ENCODE results near the gene SPATA3. TPM values are rescaled to one million over a fixed set of nuclear protein-coding genes. Genes with fewer than 3 reads are reported as not detected.

The SPATA3 gene
- total and polyA plus RNA-seq, 2 of the 8 experiments (the other 6 are each of a cell fraction or from before 2014, with no cell fraction given), result not detected

GRCh38 chr2:231036131-231036530 lies 40.2 kb downstream of the SPATA3 start:
- Histone ChIP-seq H3K18ac (ENCODE audit: extremely low read depth, low read length) (no peak overlapping the region), H4K91ac (replicated peaks; ENCODE audit: insufficient read length, low read length) (no peak overlapping the region), H4K20me1 (replicated peaks in 1 of 2; ENCODE audit: control insufficient read depth in 1 of 2, insufficient read depth in 2 of 2, low read length in 2 of 2) (no peaks in the 10 kb centered on the region), H3K27me3 (replicated peaks in 1 of 4; ENCODE audit: control insufficient read depth in 3 of 4, extremely low read depth in 1 of 4, insufficient read depth in 3 of 4, low read length in 3 of 4) (peaks cover 24 to 34% (median 33%) of the 10 kb centered on the region in 4 experiments), H3K4me2 (ENCODE audit: insufficient read depth in 1 of 2, low read depth in 2 of 2, low read length in 2 of 2) (no peak overlapping the region; a peak in 1 of 4 replicates), H3K79me1 (ENCODE audit: low read depth, low read length) (no peaks in the 10 kb centered on the region), H3K23ac (ENCODE audit: insufficient read length) (no peak overlapping the region), H3K23me2 (ENCODE audit: low read depth, low read length) (peaks cover 5% of the 10 kb centered on the region), H2BK12ac (ENCODE audit: low read depth, low read length) (no peak overlapping the region), H3K4me3 (ENCODE audit: extremely low read depth in 1 of 4, insufficient read depth in 2 of 4, low read depth in 3 of 4, low read length in 4 of 4) (no peak overlapping the region), H2BK120ac (replicated peaks; ENCODE audit: low read depth, low read length) (no peak overlapping the region), H3K9me3 (ENCODE audit: insufficient read depth in 2 of 2, low read depth in 1 of 2, low read length in 1 of 2) (no peaks in the 10 kb centered on the region), H3K4ac (replicated peaks; ENCODE audit: insufficient read length, low read depth, low read length) (no peak overlapping the region), H2BK5ac (ENCODE audit: low read depth, low read length) (no peak overlapping the region), H2AFZ (ENCODE audit: low read length) (no peak overlapping the region), H4K8ac (ENCODE audit: extremely low read depth, insufficient read depth, low read length) (no peak overlapping the region), H2BK15ac (ENCODE audit: low read length) (no peak overlapping the region), H3K36me3 (ENCODE audit: control insufficient read depth in 2 of 4, insufficient read depth in 4 of 4, low read length in 3 of 4) (no peaks in the 10 kb centered on the region), H3K4me1 (replicated peaks in 1 of 4; ENCODE audit: control insufficient read depth in 3 of 4, insufficient read depth in 4 of 4, low read length in 3 of 4) (peaks cover 0 to 6% (median under 1%) of the 10 kb centered on the region in 4 experiments; a peak in 4 of 7 replicates), H4K5ac (ENCODE audit: insufficient read length, low read depth, low read length) (no peak overlapping the region), H3K14ac (ENCODE audit: insufficient read length) (no peak overlapping the region), H3K9ac (replicated peaks in 1 of 4; ENCODE audit: extremely low read depth in 1 of 4, low read depth in 3 of 4, low read length in 3 of 4) (no peak overlapping the region), H3K56ac (replicated peaks; ENCODE audit: insufficient read length, low read depth, low read length) (no peak overlapping the region), H2BK20ac (ENCODE audit: low read length) (no peak overlapping the region), H3K79me2 (ENCODE audit: control insufficient read depth in 1 of 2, insufficient read depth in 2 of 2, low read length in 2 of 2) (no peaks in the 10 kb centered on the region), H2AK5ac (ENCODE audit: low read depth, low read length) (no peak overlapping the region), H3K27ac (ENCODE audit: low read depth, low read length) (no peak overlapping the region)
- CTCF ChIA-PET (ENCODE audit: partially characterized antibody), result interaction anchor here (0.8 to 1.7 kb wide), 4 partner anchors 17 to 69 kb away, joined by 3 to 5 read pairs (median 4); no protein-coding TSS in a partner anchor
- no peak for DNase-seq (ENCODE audit: low read depth in 1 of 2, low spot score in 2 of 2)
- FAIRE-seq, result no peak
- POLR2A ChIA-PET (ENCODE audit: partially characterized antibody), result no interaction called here
- 77% methylated on average over 4 of the region's 4 CpGs; no CpG with 5 or more reads in 1 of the 2 experiments for WGBS, 2 experiments (ENCODE audit: extremely low coverage in 1 of 2, insufficient coverage in 1 of 2, insufficient read length in 1 of 2, insufficient replicate concordance in 2 of 2, low coverage in 1 of 2, low lambda C conversion rate in 2 of 2, missing lambda C conversion rate in 1 of 2)
- TF ChIP-seq GABPA (IDR thresholded peaks at IDR 0.05; ENCODE audit: borderline replicate concordance, insufficient read depth, low read length) (no peak), ZNF274 (IDR thresholded peaks at IDR 0.05; ENCODE audit: borderline replicate concordance, extremely low read depth, low read length) (no peak), NANOG (IDR thresholded peaks at IDR 0.05; ENCODE audit: insufficient read depth, low read depth, low read length, poor library complexity, severe bottlenecking) (no peak), SAP30 (IDR thresholded peaks at IDR 0.05; ENCODE audit: insufficient read depth, insufficient replicate concordance, low read length) (no peak), KDM1A (IDR thresholded peaks at IDR 0.05; ENCODE audit: borderline replicate concordance, low read length) (no peak), TEAD4 (IDR thresholded peaks at IDR 0.05; ENCODE audit: low read depth, low read length) (no peak), SRF (IDR thresholded peaks at IDR 0.05; ENCODE audit: low read depth, low read length) (no peak), EZH2 (IDR thresholded peaks at IDR 0.05; ENCODE audit: low read depth, low read length, severe bottlenecking) (no peak)
- TF ChIP-seq, protein P1, sequence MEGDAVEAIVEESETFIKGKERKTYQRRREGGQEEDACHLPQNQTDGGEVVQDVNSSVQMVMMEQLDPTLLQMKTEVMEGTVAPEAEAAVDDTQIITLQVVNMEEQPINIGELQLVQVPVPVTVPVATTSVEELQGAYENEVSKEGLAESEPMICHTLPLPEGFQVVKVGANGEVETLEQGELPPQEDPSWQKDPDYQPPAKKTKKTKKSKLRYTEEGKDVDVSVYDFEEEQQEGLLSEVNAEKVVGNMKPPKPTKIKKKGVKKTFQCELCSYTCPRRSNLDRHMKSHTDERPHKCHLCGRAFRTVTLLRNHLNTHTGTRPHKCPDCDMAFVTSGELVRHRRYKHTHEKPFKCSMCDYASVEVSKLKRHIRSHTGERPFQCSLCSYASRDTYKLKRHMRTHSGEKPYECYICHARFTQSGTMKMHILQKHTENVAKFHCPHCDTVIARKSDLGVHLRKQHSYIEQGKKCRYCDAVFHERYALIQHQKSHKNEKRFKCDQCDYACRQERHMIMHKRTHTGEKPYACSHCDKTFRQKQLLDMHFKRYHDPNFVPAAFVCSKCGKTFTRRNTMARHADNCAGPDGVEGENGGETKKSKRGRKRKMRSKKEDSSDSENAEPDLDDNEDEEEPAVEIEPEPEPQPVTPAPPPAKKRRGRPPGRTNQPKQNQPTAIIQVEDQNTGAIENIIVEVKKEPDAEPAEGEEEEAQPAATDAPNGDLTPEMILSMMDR (IDR thresholded peaks at IDR 0.05; ENCODE audit: control extremely low read depth in 1 of 3, insufficient read depth in 1 of 3, low read depth in 1 of 3, low read length in 3 of 3), result no peak
- TF ChIP-seq, protein P2, sequence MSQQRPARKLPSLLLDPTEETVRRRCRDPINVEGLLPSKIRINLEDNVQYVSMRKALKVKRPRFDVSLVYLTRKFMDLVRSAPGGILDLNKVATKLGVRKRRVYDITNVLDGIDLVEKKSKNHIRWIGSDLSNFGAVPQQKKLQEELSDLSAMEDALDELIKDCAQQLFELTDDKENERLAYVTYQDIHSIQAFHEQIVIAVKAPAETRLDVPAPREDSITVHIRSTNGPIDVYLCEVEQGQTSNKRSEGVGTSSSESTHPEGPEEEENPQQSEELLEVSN (IDR thresholded peaks at IDR 0.05), result no peak
